Gastroesophageal sphincter (tissue), 4 donors: ENCODE measurements around the gene FRA10AC1. TPM values are rescaled to one million over a fixed set of nuclear protein-coding genes. Genes with fewer than 3 reads are reported as not detected.

Experiments
- ATAC-seq: fragments of 150-250 bp; one replicate; pipeline ENCODE4 v1.9.1; 2016; ENCODE audit warnings: mild to moderate bottlenecking, moderate library complexity
- H3K27ac ChIP-seq, 4 donors: fragments of 200-600 bp; sonication (generic) in 3 of 4; 1 replicate in 3 of 4; 2 replicates in 1 of 4; pipeline ENCODE4 v1.5.1; 2016 to 2019
- H3K27me3 ChIP-seq: fragments of 200-600 bp; sonication (generic); one replicate; pipeline ENCODE4 v1.5.1; 2019
- H3K36me3 ChIP-seq, 2 donors: fragments of 200-600 bp; sonication (generic); one replicate each; pipeline ENCODE4 v1.5.1; 2019; ENCODE audit warnings: control low read depth in 1 of 2
- H3K4me1 ChIP-seq, 3 donors: fragments of 200-600 bp; sonication (generic); 1 replicate in 2 of 3; 2 replicates in 1 of 3; pipeline ENCODE4 v1.5.1; 2016 to 2019; ENCODE audit warnings: control low read depth in 2 of 3
- H3K4me3 ChIP-seq, 2 donors: fragments of 200-600 bp; sonication (generic); one replicate each; pipeline ENCODE4 v1.5.1; 2019; ENCODE audit warnings: mild to moderate bottlenecking in 1 of 2, moderate library complexity in 1 of 2
- H3K9me3 ChIP-seq, 3 donors: fragments of 200-600 bp; sonication (generic); one replicate each; pipeline ENCODE4 v1.5.1; 2017 to 2019; ENCODE audit warnings: control low read depth in 2 of 3
- CTCF ChIP-seq, 4 experiments: fragments of 200-600 bp in 2 of 4; fragments of 450-650 bp in 2 of 4; sonication (generic) in 1 of 4; IDR thresholded peaks; one replicate each; pipeline ENCODE4 v1.5.1; 2017 to 2019; ENCODE audit warnings: antibody characterized with exemption in 4 of 4, mild to moderate bottlenecking in 2 of 4, moderate library complexity in 2 of 4
- EP300 ChIP-seq: sonication (generic); formaldehyde crosslinking; IDR thresholded peaks from one replicate; pipeline ENCODE4 v1.6.1; 2017; ENCODE audit warnings: antibody characterized with exemption, mild to moderate bottlenecking
- POLR2A ChIP-seq, 2 donors: fragments of 450-650 bp; IDR thresholded peaks; one replicate each; pipeline ENCODE4 v1.6.1; 2017; ENCODE audit warnings: antibody characterized with exemption in 2 of 2, mild to moderate bottlenecking in 2 of 2, moderate library complexity in 1 of 2
- POLR2AphosphoS5 ChIP-seq: sonication (generic); formaldehyde crosslinking; IDR thresholded peaks from one replicate; pipeline ENCODE4 v1.6.1; 2017; ENCODE audit warnings: antibody characterized with exemption
- WGBS, 2 donors: methylation state at CpG; one replicate each; pipeline ENCODE4 v1.1.5; 2018; ENCODE audit warnings: low coverage in 1 of 2; 5-methylcytosine and 5-hydroxymethylcytosine counted together
- total RNA-seq, 4 donors: library from RNA; depleted of rRNA; stranded (reverse); fragments of >200 nt; gene quantifications; one replicate each; pipeline ENCODE4 v1.1.0, GENCODE V29; 2016

FRA10AC1 gene
- total RNA-seq, 4 donors from 2014 or later = 8.4 to 28.6 (median 14.3) TPM

DNA sequence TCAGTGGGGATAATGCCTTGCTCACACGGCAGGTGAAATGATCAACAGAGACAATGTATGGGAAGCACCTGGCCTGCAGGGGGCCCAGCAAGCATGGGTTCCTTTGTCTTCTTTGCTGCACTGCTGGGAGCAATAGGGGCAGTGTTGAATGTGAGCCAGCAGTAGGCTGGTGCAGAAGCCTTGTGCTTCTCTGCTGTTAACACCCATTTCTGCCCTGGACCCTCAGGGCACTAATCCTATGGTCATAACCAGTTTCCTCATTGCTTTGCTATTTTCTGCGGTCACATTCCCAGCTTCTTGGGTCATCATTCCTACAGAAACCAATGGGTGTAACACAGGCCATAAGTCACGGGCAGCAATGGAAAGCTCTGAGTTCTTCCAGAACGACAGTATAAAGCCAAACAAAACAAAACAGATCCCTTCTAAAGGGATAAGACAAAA is 44.5 kb upstream of the FRA10AC1 start:
- TF ChIP-seq POLR2AphosphoS5 (no peak), EP300 (no peak), POLR2A (IDR thresholded peaks at IDR 0.05) (no peak), CTCF (IDR thresholded peaks at IDR 0.05) (no peak)
- Histone ChIP-seq H3K4me3 (no peak overlapping the region), H3K27me3 (peaks cover 7% of the 10 kb centered on the region), H3K27ac (no peak overlapping the region), H3K4me1 (peaks cover 0 to 6% (median under 1%) of the 10 kb centered on the region in 3 donors), H3K9me3 (no peaks in the 10 kb centered on the region), H3K36me3 (no peaks in the 10 kb centered on the region)
- ATAC-seq = no peak
- 48 to 53% methylated on average over 2 to 4 of the region's 4 CpGs for WGBS, 2 donors

GRCh38 chr10:93745408-93746065 is 43.1 kb upstream of the FRA10AC1 start:
- H3K27me3 ChIP-seq = no peaks in the 10 kb centered on the region
- H3K36me3 ChIP-seq = no peaks in the 10 kb centered on the region
- no peak overlapping the region for H3K27ac ChIP-seq
- no peaks in the 10 kb centered on the region for H3K9me3 ChIP-seq
- H3K4me1 ChIP-seq = no peaks in the 10 kb centered on the region
- TF ChIP-seq EP300 = no peak
- no peak for TF ChIP-seq POLR2AphosphoS5
- no peak for TF ChIP-seq CTCF (IDR thresholded peaks at IDR 0.05)
- no peak for TF ChIP-seq POLR2A (IDR thresholded peaks at IDR 0.05)
- no peak for ATAC-seq
- no peak overlapping the region for H3K4me3 ChIP-seq
- WGBS, 2 donors = 37 to 43% methylated on average over 8 to 9 of the region's 9 CpGs

- Histone ChIP-seq H3K9me3 (no peaks in the 10 kb centered on the region), H3K27me3 (no peaks in the 10 kb centered on the region), H3K4me3 (no peak overlapping the region), H3K4me1 (no peaks in the 10 kb centered on the region), H3K27ac (no peak overlapping the region), H3K36me3 (no peaks in the 10 kb centered on the region)
- ATAC-seq = no peak
- 60 to 76% methylated on average over 7 to 8 of the region's 8 CpGs for WGBS, 2 donors
- TF ChIP-seq POLR2A (IDR thresholded peaks at IDR 0.05) = no peak
- no peak for TF ChIP-seq POLR2AphosphoS5
- TF ChIP-seq EP300 = no peak
- no peak for TF ChIP-seq CTCF (IDR thresholded peaks at IDR 0.05)
Observed at GRCh38 chr10:93742633-93743349, 40.4 kb upstream of the FRA10AC1 start.

DNA sequence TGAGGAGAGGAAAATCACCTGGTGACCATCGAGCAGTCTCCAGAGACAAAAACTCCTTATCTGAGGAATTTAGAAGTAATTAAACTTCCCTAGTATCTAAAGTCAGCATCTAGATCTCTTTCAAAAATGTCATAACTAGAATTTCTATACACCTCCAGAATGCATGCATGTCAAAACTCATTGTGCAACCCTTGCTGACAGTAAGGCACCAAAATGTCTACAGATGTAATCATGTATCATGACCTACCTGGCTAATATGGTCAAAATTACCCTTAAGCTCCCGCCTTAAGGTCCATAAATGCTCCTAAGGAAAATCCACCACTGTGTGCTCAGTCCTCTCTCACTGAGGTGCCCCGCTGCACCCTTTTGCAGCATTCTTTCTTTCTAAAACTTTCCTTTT is 39.0 kb upstream of the FRA10AC1 start:
- Histone ChIP-seq H3K27ac (no peak overlapping the region), H3K9me3 (no peaks in the 10 kb centered on the region), H3K36me3 (no peaks in the 10 kb centered on the region), H3K4me1 (no peaks in the 10 kb centered on the region), H3K27me3 (no peaks in the 10 kb centered on the region), H3K4me3 (no peak overlapping the region)
- TF ChIP-seq POLR2AphosphoS5 = no peak
- no peak for TF ChIP-seq EP300
- no peak for TF ChIP-seq CTCF (IDR thresholded peaks at IDR 0.05)
- no peak for TF ChIP-seq POLR2A (IDR thresholded peaks at IDR 0.05)
- no peak for ATAC-seq
- 73 to 77% methylated on average over 3 of the region's 3 CpGs for WGBS, 2 donors

DNA sequence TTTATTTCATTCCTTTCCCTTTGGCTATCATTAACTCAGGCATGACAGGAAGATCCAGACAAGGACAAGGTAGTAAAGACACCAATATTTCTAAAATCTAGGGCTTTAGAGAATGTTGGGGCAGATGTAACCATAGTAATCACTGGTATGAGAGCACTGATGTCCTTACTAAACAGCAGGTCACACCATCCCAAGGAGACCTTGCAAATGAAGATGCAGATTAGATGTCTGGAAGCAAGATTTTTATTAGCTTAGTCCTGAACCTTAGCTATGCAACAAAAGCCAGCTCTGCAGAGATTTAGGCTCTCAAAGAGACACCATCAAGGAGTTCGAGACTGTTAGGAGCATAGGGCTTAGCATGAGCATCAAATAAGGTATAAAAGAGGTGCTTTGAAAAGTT is 23.6 kb upstream of the FRA10AC1 start:
- Histone ChIP-seq H3K36me3 (no peaks in the 10 kb centered on the region), H3K4me1 (no peaks in the 10 kb centered on the region), H3K27me3 (peaks cover 16% of the 10 kb centered on the region), H3K27ac (no peak overlapping the region), H3K4me3 (no peak overlapping the region), H3K9me3 (no peaks in the 10 kb centered on the region)
- 70 to 86% methylated on average over 1 of the region's 1 CpG for WGBS, 2 donors
- TF ChIP-seq CTCF (IDR thresholded peaks at IDR 0.05) (no peak), POLR2A (IDR thresholded peaks at IDR 0.05) (no peak), POLR2AphosphoS5 (no peak), EP300 (no peak)
- ATAC-seq = no peak
